ENCODE data around the gene KIF16B. TPM values are rescaled to one million over a fixed set of nuclear protein-coding genes. Genes with fewer than 3 reads are reported as not detected.
"Not testable (repeated sequence)": the region's sequence is repeated elsewhere in the genome, so short reads cannot be mapped to it uniquely, and the experiment has no call there.

The KIF16B gene
- total RNA-seq, 4 donors from 2014 or later = 19.9 to 40.2 (median 20.5) TPM

GRCh38 chr20:16526433-16527380 is 46.5 kb downstream of the KIF16B start:
- H3K4me3 ChIP-seq = no peak overlapping the region
- H3K27ac ChIP-seq = no peak overlapping the region
- H3K4me1 ChIP-seq = peaks cover 0 to 8% (median 0%) of the 10 kb centered on the region in 4 donors
- H3K9me3 ChIP-seq = no peaks in the 10 kb centered on the region
- no peak for DNase-seq (ENCODE audit: low spot score in 2 of 2)
- WGBS, 2 donors = 84 to 95% methylated on average over 9 of the region's 9 CpGs
- H3K36me3 ChIP-seq = peaks cover 0 to 14% (median 0%) of the 10 kb centered on the region in 3 donors
- TF ChIP-seq POLR2A (IDR thresholded peaks at IDR 0.05) (no peak), CTCF (IDR thresholded peaks at IDR 0.05) (no peak), EP300 (IDR thresholded peaks at IDR 0.05) (no peak)
- no peaks in the 10 kb centered on the region for H3K27me3 ChIP-seq

- H3K36me3 ChIP-seq = peaks cover 0 to 30% (median 0%) of the 10 kb centered on the region in 3 donors
- H3K27ac ChIP-seq; H3K4me1 ChIP-seq; DNase-seq (ENCODE audit: low spot score in 2 of 2); H3K9me3 ChIP-seq; H3K4me3 ChIP-seq; H3K27me3 ChIP-seq: not testable (repeated sequence)
- WGBS, 2 donors = 91 to 93% methylated on average over 5 of the region's 5 CpGs
Observed at GRCh38 chr20:16522651-16523050, 50.6 kb downstream of the KIF16B start.

- Histone ChIP-seq H3K27me3 (no peaks in the 10 kb centered on the region), H3K4me3 (no peak overlapping the region), H3K27ac (no peak overlapping the region), H3K36me3 (peaks cover 0 to 24% (median 0%) of the 10 kb centered on the region in 3 donors), H3K4me1 (peaks cover 0 to 12% (median 0%) of the 10 kb centered on the region in 4 donors), H3K9me3 (no peaks in the 10 kb centered on the region)
- no peak for TF ChIP-seq CTCF (IDR thresholded peaks at IDR 0.05)
- WGBS, 2 donors = 59 to 71% methylated on average over 4 to 5 of the region's 5 CpGs
- no peak for DNase-seq (ENCODE audit: low spot score in 2 of 2)
Observed at GRCh38 chr20:16520154-16520553, 53.1 kb downstream of the KIF16B start.

GRCh38 chr20:16519673-16520072 is 53.6 kb downstream of the KIF16B start:
- not testable (repeated sequence) for H3K9me3 ChIP-seq; DNase-seq (ENCODE audit: low spot score in 2 of 2); H3K27me3 ChIP-seq; H3K27ac ChIP-seq; H3K4me3 ChIP-seq
- Histone ChIP-seq H3K4me1 (peaks cover 0 to 12% (median 0%) of the 10 kb centered on the region in 4 donors), H3K36me3 (peaks cover 0 to 19% (median 0%) of the 10 kb centered on the region in 3 donors)
- WGBS, 2 donors = 76 to 84% methylated on average over 8 of the region's 8 CpGs

GRCh38 chr20:16518784-16519084 is 54.5 kb downstream of the KIF16B start:
- no peaks in the 10 kb centered on the region for H3K27me3 ChIP-seq
- H3K4me3 ChIP-seq = no peak overlapping the region
- no peak overlapping the region for H3K27ac ChIP-seq
- DNase-seq (ENCODE audit: low spot score in 2 of 2) = no peak
- peaks cover 0 to 16% (median 0%) of the 10 kb centered on the region in 3 donors for H3K36me3 ChIP-seq
- H3K4me1 ChIP-seq = peaks cover 0 to 12% (median 0%) of the 10 kb centered on the region in 4 donors
- no peaks in the 10 kb centered on the region for H3K9me3 ChIP-seq
- TF ChIP-seq EP300 (IDR thresholded peaks at IDR 0.05) = no peak
- TF ChIP-seq POLR2A (IDR thresholded peaks at IDR 0.05) = no peak
- no peak for TF ChIP-seq CTCF (IDR thresholded peaks at IDR 0.05)
- WGBS, 2 donors = 88 to 90% methylated on average over 4 of the region's 4 CpGs

- Histone ChIP-seq H3K27ac (peak overlapping the region in 1 of 4 donors; percentile 11), H3K9me3 (no peaks in the 10 kb centered on the region), H3K4me1 (peaks cover 0 to 12% (median 0%) of the 10 kb centered on the region in 4 donors), H3K36me3 (peaks cover 0 to 16% (median 0%) of the 10 kb centered on the region in 3 donors), H3K4me3 (no peak overlapping the region), H3K27me3 (no peaks in the 10 kb centered on the region)
- peak in 1 of 2 donors; percentile 63 for DNase-seq (ENCODE audit: low spot score in 2 of 2)
- 74 to 75% methylated on average over 14 of the region's 14 CpGs for WGBS, 2 donors
- TF ChIP-seq CTCF (IDR thresholded peaks at IDR 0.05) (peak; percentile 41 to 57 (median 51)), POLR2A (IDR thresholded peaks at IDR 0.05) (no peak)
Observed at GRCh38 chr20:16517946-16518783, 55.1 kb downstream of the KIF16B start.
